ENCODE data around the gene METTL15.

DNA sequence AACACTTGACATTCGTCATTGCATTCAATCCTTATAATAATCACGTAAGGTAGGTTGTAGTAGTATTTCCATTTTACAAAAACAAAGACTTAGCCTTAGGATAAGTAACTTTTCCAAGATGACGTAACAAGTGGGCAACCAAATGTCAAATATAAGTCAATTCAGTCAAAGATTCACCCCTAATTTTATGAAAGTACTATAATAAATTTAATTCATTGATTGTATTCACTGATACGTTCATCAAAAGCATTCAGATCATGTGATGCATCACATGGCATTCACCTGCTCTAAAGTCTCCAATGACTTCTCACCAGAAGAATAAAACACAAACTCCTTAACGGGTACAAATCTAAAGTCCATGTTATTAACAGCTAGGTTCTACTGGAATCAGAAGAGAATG lies 2.3 kb upstream of the METTL15 start:
- TF ChIP-seq, protein P1, sequence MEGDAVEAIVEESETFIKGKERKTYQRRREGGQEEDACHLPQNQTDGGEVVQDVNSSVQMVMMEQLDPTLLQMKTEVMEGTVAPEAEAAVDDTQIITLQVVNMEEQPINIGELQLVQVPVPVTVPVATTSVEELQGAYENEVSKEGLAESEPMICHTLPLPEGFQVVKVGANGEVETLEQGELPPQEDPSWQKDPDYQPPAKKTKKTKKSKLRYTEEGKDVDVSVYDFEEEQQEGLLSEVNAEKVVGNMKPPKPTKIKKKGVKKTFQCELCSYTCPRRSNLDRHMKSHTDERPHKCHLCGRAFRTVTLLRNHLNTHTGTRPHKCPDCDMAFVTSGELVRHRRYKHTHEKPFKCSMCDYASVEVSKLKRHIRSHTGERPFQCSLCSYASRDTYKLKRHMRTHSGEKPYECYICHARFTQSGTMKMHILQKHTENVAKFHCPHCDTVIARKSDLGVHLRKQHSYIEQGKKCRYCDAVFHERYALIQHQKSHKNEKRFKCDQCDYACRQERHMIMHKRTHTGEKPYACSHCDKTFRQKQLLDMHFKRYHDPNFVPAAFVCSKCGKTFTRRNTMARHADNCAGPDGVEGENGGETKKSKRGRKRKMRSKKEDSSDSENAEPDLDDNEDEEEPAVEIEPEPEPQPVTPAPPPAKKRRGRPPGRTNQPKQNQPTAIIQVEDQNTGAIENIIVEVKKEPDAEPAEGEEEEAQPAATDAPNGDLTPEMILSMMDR (IDR thresholded peaks at IDR 0.05): no peak
- TF ChIP-seq POLR2A (IDR thresholded peaks at IDR 0.05): no peak

Data from breast epithelium (tissue), 3 donors.